NCI-H2227 (cell line): Measurements from ENCODE around the gene FKBP9.
A peak's percentile ranks its signal among the peaks of the same experiment; 100 is the strongest.
"Not testable (repeated sequence)": the region's sequence is repeated elsewhere in the genome, so short reads cannot be mapped to it uniquely, and the experiment has no call there.

Experiments used
- DNase-seq: peaks from one replicate; lab custom pipeline; 2025; ENCODE audit not compliant: unreplicated experiment; lab: John Stamatoyannopoulos, UW

The FKBP9 gene

DNA sequence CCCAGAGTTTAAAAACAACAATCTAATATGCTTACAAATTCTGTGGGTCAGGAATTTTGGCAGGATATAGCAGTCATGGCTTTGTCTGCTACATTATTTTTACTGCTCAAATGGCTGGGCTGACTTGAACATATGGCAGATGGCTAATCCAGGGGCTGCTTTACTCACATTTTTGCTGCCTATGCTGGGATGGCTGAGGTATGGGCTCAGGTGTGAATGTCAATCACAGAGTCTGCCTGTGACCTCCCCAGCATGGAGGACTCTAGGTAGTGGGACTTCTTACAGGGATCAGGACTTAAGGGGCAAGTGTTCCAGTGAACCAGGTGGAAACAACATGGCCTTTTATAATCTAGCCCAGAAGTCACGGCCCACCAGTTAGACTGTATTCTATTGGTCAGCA lies 4.4 kb upstream of the FKBP9 start:
- DNase-seq, result no peak

DNA sequence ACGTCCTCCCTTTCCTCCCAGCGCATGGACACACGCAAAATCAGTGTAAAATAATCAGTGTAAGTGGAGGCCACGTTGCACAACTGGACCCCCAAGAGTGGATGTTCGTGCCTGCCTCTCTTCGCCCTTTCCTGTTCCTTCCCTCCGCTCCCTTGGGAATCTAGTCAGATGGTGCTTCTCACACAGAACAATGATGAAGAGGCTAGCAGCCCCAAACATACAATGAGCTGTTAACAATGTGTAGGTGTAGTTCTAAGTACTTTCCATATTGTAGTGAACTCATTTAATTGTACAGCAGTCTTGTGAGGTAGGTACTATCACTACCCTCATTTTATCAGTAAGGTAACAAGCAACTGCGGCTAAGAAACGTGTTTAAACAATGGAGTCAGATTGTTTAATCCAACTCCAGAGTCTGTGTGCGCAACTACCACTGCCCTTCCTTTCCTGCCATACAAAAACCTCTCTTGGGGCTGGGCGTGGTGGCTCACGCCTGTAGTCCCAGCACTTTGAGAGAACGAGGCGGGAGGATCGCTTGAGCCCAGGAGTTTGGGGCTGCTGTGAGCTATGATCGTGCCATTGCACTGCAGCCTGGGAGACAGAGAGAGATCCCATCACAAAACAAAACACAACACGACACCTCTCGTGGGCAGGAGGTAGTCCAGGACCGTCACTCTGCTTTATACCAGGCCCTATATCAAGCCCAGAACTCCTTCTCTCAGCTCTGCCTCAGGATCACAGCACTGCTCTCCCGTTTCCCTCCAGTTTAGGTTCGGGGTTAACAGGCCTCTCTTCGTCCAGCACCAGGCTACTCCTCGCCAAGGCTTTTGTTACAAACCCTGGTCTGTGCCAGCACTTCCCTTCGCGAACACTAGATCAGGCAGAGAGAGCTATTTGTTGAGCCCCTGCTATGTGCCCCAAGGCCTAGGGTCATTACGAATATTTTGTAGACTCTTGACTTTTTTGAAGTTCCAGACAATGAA lies 1.1 kb downstream of the FKBP9 start:
- peak; percentile 25 for DNase-seq

DNA sequence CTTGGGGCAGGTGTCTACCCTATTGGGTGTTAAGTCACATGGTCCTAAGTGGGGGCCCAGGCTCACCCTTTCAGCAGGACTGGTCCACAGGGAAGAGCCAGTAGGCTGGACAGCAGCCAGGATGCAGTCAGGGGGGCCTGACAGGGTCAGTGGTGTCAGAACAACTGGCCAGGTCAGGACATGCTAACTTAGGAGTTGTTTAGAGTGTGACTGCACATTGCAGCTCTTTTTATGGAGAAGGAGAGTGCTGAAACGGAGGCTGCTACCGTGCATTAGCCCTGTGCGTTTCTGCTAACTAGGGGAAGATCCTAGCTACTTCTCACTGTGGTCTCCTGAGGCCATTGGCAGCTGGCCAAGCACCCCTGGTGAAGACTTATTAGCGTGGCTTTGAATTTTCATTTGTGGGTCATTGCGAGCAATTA lies 6.7 kb downstream of the FKBP9 start:
- DNase-seq, result peak; percentile 4

GRCh38 chr7:32964461-32965159 lies 7.4 kb downstream of the FKBP9 start:
- DNase-seq, result not testable (repeated sequence)

DNA sequence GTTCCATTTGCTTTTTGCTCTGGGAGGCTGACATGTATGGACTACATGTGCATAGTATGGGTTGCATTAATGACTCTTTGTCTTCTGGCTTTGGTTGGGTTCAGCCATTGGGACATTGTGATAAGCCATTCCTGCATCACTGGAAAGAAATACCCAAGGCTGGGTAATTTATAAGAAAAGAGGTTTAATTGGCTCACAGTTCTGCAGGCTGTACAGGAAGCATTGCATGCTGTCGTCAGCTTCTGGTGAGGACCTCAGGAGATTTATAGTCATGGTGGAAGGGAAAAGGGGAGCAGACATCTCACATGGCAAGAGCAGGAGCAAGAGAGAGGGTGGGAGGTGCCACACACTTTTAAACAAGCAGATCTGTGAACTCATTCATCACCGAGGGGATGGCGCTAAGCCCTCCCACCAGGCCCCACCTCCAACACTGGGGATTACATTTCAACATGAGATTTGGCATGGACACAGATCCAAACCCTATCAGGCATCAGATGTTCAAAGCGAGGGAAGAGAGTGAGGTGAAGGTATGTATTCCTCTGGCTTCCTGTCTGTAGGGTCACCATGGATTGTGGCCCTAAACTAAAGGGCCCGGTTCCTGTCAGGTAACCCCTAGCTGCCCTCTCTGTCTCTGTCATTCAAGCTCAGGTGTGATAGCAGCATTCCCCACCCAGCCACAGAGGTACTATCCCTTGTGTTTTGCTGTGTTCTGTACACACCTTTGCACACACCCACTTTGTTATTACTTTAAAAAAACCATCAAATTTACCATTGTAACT lies 9.4 kb downstream of the FKBP9 start:
- not testable (repeated sequence) for DNase-seq

GRCh38 chr7:32967268-32967582 lies 10.0 kb downstream of the FKBP9 start:
- not testable (repeated sequence) for DNase-seq

- not testable (repeated sequence) for DNase-seq
Observed at GRCh38 chr7:32971967-32972366, 14.7 kb downstream of the FKBP9 start.

DNA sequence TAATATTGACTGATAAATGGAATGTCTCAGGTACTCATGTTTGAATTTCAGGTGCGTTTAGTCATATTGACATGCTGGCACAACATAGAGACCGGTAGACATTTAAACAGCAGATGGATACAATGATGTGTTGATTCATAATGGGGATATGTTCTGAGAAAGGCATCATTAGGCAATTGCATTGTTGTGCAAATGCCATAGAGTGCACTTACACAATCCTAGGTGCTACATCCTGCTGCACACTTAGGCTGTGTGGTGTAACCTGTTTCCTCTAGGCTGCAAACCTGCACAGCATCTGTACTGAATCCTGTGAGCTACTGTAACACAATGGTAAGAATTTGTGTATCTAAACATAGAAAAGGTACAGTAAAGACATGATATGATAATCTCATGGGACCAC lies 19.9 kb downstream of the FKBP9 start:
- not testable (repeated sequence) for DNase-seq

DNA sequence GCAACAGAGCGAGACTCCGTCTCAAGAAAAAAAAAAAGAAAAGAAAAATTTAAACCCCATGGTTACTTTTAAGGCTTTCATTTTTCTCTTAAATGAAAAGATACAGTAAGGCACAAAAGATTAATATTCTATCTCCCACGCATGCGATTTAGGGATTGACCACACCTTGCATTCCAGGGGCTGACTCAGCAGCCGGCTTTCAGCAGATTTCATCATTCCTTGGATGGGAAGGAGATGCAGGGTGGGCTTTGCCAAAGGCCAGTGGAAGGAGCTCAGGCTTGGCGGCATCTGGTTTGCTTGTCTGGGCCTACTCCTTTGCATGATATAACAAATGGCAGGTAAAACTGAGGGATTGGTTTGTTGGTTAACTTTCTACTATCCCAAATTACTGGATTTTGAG lies 22.0 kb downstream of the FKBP9 start:
- DNase-seq, result not testable (repeated sequence)

GRCh38 chr7:32979902-32980301 lies 22.7 kb downstream of the FKBP9 start:
- not testable (repeated sequence) for DNase-seq

DNA sequence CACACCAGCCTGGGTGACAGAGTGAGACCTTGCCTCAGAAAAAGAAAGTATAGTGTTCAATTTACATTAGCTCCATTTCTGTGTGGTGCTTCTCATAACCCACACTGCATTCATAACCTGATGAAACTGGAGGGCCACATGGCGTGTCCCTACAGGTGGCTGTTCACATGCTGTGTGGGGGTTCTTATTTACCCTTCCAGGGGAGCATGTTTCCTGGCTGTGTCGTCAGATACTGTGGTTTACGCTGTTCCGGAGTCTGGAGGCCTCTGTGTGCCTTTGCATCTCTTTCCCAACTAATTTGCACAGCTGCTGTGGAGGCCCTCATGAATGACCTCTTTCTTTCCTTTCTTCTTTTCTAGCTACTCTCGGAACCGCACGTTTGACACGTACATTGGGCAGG lies 30.9 kb downstream of the FKBP9 start:
- not testable (repeated sequence) for DNase-seq

- not testable (repeated sequence) for DNase-seq
Observed at GRCh38 chr7:32991068-32991585, 33.9 kb downstream of the FKBP9 start.

DNA sequence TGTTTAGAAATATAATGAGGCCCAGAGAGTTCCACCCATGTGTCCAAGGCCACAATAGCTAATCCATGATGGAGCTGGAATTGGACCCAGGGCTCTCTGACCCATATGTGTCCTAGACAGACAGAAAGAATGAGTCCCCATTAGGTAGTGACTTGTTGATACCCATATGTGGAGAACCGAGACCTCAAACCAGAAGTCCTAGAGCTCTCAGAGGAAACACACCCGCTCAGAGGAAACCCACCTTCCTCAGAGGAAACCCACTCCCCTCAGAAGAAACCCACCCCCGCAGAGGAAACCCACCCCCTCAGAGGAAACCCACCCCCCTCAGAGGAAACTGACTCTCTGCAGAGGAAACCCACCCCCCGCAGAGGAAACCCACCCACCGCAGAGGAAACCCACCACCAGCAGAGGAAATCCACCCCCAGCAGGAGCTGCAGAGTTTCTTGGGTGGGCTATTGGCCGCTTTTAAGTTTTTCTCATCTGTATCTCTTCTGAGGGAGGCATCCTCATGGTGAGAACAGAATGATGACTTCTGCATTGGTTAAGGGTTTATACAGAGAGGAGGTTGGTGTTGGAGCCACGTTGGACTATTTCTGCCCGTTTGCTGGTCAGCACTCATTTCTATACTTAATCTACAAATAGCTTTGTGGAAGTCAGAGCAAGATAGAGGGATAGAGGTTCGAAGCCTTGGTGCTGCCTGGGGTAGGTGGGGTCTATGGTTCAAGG lies 34.9 kb downstream of the FKBP9 start:
- DNase-seq, result not testable (repeated sequence)

- not testable (repeated sequence) for DNase-seq
Observed at GRCh38 chr7:32992750-32993149, 35.5 kb downstream of the FKBP9 start.

DNA sequence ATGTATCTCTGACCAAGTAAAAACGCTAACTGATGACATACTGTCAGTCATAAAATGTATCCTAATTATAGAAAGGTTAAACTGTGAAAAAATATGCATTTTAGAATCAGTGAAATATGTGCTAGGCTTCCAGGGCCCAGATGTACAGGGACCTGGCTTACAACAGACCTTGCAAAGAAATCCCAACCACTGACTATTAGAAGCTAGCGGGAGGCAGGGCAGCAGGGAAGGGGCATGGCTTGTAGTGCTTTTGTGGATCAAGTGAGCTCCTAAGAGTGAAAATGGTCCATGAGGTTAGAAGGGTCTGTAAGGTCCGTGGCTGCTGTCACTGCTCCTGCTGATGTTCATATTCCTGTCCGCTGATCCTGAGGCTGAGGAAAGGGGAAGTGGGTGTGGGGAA lies 40.7 kb downstream of the FKBP9 start:
- peak; percentile 31 for DNase-seq

- DNase-seq, result peak; percentile 56
Observed at GRCh38 chr7:32998361-32999171, 41.3 kb downstream of the FKBP9 start.

GRCh38 chr7:32999380-32999779 lies 42.1 kb downstream of the FKBP9 start:
- not testable (repeated sequence) for DNase-seq

DNA sequence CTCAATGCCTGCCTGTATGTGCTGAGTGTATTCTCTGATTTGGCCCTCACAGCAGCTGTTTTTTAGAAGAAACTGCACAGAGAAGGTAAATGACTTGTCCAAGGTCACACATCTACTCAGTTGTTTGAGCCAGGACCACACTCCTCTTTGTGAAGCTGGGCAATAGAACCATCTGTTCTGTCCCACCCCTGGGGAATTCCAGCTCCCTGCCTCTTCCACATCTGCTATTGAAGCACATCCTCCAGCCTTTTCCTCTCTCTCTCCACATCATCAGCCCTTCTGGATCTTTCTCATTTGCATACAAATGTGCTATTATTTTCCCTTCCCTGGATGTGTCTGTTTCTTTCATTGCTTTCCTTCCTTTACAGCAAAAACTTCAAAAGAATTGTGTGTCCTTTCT lies 45.9 kb downstream of the FKBP9 start:
- DNase-seq, result not testable (repeated sequence)

- DNase-seq, result not testable (repeated sequence)
Observed at GRCh38 chr7:33004104-33004616, 46.9 kb downstream of the FKBP9 start.
